WI38 (cell line): ENCODE measurements around the gene NEDD1.

Experiments
- H3K4me3 ChIP-seq: 2 replicates; pipeline ENCODE4 v1.5.1; 2011; ENCODE audit warnings: low read depth, mild to moderate bottlenecking, control low read depth, low read length
- TF ChIP-seq, protein P1 (sequence below): IDR thresholded peaks from 2 replicates; pipeline ENCODE4 v1.5.1; 2012; ENCODE audit warnings: low read depth, mild to moderate bottlenecking, control low read depth, low read length

The NEDD1 gene

DNA sequence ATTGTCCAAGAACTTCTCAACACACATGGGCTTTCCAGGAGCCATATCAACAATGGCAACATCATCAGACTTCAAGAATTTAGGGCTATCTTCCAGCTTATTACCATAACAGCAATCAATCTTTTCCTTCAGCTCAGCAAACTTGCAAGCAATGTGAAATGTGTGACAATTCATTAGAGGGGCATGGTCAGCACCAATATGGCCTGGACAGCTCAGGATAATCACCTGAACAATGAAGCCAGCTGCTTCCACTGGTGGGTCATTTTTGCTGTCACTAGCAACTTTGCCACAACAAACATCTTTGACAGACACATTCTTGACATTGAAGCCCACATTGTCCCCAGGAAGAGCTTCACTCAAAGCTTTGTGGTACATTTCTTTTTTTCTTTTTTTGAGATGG, 5.9 kb upstream of the NEDD1 start:
- TF ChIP-seq, protein P1, sequence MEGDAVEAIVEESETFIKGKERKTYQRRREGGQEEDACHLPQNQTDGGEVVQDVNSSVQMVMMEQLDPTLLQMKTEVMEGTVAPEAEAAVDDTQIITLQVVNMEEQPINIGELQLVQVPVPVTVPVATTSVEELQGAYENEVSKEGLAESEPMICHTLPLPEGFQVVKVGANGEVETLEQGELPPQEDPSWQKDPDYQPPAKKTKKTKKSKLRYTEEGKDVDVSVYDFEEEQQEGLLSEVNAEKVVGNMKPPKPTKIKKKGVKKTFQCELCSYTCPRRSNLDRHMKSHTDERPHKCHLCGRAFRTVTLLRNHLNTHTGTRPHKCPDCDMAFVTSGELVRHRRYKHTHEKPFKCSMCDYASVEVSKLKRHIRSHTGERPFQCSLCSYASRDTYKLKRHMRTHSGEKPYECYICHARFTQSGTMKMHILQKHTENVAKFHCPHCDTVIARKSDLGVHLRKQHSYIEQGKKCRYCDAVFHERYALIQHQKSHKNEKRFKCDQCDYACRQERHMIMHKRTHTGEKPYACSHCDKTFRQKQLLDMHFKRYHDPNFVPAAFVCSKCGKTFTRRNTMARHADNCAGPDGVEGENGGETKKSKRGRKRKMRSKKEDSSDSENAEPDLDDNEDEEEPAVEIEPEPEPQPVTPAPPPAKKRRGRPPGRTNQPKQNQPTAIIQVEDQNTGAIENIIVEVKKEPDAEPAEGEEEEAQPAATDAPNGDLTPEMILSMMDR = no peak
- H3K4me3 ChIP-seq = no peak overlapping the region

DNA sequence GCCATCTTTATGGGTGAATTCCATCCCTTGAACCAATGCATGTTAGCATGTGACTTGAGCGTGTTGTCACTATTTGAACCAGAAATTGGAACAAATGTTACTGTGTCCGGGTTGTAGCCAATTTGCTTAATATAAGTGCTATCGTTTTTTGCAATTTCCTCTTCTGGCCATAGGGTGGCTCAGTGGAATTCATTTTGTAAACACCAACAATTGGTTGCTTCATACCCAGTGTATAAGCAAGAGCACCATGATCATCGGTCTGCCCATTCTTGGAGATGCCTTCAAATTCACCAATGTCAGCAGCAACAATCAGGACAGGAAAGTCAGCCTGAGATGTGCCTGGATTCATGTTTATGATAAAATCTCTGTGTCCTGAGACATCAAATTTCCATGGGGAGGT, 5.0 kb upstream of the NEDD1 start:
- TF ChIP-seq, protein P1 = no peak
- no peak overlapping the region for H3K4me3 ChIP-seq

DNA sequence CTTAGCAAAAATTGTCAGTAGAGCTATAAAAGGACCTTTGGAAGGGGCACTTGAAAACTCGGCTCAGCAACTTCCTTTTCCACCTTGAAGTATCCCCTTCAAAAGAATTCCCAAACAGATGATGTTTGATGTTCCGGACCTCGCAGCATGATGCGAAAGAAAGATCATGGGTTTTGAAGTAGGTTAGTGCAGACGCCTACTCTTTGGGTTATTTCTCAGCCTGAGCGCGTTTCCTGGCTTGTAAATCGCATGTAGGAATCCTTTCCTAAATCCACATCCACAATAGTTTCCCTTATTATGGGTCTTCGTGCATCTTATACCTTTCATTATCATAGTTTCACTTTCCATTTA, 584 bp upstream of the NEDD1 start:
- peak overlapping the region; percentile 85 for H3K4me3 ChIP-seq
- TF ChIP-seq, protein P1 = no peak

DNA sequence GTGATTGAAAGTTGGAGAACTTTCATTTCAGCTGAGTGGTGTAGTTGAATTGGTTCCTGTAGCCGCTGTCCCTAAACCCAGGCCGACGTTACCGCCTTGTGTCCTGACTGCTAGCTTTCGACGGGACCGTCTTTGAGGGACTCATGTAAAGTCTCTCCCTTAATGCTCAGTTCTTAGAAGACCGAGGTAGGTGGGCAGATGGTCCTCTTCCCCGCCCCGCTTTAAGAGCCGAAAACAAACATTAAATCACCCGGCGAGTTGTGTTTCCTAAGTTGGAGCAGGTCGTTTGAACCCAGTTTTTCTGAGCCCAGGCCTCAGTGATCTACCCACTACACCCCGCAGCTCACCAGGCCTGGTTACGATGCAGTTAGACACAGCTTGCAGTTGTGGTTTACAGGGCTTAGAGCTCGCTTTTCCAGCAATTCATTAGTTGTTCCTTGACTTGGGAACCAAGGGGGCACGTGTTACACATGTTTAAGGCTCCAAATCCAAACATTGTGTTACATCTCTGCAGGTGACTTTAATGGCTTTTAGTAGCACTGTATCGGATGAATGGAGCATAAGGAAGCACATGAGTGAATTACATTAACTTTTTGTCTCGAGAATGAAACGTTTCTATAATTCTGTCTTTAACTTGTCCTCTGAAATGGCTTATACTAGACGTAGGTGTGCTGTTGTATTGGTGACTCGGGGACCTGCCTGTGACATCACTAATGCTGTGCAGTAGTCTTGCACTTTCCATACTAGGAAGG, 790 bp downstream of the NEDD1 start:
- H3K4me3 ChIP-seq = peak overlapping the region; percentile 85
- TF ChIP-seq, protein P1 = no peak

DNA sequence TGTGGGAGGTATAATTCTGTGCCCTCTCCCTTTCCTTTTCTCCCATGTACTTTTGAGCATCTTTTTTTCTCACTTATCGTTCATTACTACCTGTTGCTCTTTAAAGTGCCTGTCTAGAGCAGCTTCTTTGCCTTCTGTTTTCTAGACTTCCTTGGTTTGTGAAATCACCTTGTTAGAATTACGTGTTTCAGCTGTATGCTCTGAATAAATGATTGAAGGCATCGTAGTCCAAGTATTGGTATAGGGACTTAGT, 1.3 kb downstream of the NEDD1 start:
- peak overlapping the region; percentile 85 for H3K4me3 ChIP-seq
- TF ChIP-seq, protein P1 = no peak

DNA sequence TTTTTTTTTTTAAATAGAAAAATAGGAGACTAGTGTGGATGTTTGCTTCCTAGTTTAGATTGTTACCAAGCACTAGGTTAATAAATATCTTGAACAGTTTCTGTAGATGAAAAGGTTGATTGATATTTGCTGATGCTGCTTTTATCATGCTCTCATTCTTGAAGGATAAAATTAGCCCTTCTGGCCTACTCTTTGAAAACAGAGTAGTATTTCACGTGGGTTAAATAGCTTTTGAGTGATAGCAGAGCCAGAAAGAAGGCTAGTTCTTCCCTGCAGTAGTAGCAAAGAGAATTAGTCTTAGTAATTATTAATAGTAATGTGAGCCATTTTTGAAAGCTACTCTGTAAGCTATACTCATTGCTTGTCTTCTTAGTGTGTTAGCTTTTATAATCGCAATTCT, 5.2 kb downstream of the NEDD1 start:
- TF ChIP-seq, protein P1 = no peak
- no peak overlapping the region for H3K4me3 ChIP-seq

DNA sequence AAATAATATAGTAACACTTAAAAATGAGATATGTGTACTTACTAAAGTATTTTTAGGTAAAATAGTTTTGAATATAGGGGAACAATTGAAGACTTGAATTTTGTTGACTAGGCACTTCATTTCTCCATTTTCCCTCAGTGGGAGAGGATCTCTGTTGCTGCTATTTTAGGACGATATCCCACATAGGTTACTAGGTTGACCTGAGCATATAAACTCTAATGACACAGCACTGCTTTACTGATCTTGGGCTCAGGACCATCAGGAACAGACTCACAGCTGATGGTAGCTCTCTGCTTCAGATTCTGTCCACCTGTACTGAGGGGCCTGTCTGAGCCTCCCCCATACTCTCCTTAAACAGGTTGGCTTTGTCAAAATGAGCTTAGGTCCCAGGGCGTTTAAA, 5.9 kb downstream of the NEDD1 start:
- H3K4me3 ChIP-seq = no peak overlapping the region
- TF ChIP-seq, protein P1 = no peak
